ENCODE data around the gene RGS13.

The RGS13 gene, protein sequence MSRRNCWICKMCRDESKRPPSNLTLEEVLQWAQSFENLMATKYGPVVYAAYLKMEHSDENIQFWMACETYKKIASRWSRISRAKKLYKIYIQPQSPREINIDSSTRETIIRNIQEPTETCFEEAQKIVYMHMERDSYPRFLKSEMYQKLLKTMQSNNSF

DNA sequence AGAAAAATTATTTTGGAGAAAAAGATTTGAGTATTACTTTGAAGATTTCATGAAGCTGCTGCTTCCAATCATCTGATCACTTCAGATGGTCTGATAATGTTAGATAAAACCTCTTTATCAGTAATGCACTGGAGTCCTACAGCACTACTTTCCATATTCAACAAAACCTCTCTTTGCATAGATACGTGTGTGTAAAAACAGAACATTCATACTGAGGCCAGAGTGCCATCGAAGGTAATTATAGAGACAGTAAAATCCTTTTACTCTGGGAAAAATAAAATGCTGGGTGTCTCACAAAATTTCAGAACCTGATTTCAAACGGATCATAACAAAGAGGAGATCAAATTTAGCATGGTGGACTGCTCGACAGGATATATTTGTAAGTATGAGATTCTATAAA is at the start of gene RGS13:
Gene RGS13 (plus strand): TSS at position 209 of the 400 bp plus-strand sequence. CDS start 8,188 bp downstream, outside the sequence.
- DNase-seq (ENCODE audit: low read depth): no peak

DNA sequence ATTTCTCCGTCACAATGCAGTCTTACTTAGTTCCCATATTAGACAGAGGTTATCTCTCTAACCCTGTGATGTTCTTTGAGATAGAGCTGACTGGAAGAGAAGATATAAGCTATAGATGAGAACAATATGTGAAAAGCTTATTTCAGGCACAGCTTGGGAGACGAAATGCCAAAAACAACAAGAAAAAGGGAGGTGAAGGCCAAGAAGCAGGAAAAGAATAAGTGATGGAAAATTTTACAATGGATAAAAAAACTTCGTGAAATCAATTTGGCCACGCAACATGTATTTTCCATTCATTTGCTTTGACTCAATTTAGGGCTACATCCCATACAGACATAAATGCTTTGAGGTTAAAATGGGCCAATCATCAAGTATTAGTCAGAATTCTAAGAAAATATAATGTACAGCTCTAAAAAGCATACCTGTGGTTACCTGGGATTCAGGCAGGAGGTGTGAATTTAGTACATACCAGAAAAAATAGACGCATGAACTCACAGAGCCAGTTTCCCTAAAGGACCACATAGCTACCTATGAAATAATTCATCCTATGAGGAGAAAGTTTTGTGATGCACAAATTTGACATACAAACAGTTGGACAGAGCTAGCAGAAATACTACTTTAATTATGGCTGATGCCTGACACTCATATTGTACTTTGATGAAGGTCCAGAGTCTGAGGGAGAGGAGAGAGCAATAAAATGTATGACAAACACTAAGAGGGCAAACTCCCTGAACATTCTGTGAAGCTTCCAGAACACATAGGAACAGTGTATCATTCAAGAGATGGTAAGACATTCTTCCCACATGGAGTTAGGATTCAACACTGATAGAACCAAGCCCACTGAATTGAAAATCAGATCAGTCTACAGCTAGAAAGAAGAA is 48.3 kb upstream of the RGS13 start:
- DNase-seq (ENCODE audit: low read depth): no peak

DNA sequence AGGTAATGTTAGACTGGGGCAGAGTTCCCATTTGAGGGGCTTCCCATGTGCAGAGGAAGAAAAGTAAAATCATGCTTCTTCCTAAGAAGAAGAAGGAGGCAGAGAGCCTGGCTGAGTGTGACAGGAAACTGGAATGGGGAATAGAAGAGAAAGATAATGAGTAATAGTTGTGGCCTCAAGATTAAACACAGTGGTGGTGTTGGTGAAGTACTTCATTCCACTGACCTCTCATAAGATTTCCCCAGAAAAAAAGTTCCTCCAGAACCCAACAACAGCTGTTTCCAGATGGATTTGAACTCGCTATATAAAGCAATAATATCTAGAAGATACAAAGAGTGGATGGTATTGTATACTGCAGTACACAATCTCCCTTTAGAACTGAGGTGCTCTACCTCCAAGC is 47.4 kb upstream of the RGS13 start:
- no peak for DNase-seq (ENCODE audit: low read depth)

DNA sequence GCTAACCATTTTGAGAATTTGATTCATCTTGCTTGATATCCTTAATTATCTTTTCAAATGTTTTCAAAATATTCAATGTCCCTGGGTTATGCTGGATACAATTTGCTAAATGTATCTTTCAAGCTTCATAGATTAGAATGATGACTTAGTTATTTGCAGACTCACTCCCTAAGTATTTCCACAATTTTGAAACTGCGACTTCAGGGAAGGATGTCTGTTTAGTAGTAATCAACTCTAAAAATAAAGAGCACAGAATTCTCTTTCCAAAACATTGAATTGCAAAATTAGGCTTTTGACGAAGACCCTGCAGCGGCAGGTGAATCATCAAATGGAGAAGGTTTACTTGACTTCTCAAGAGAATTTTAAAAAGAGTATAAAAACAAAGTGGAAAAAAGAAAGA is 46.1 kb upstream of the RGS13 start:
- DNase-seq (ENCODE audit: low read depth): no peak

DNA sequence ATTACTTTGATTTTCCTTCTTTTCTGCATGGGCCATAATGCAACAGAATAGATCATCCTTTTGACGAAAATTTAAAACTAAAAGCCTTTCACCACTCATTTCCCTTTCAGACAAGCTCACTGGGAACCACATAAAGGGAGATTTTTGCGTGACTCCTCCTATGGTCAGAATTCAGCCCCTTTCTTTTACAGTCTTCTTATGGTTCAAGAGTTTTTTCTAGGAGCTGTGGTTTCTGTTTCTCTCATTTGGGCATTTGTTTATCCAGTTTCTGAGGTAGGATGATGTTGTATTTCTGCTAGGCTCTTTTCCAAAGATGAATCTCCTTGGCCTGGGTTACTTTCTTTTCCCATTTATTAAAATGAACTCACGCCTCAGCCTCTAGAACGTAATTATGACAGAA is 43.4 kb upstream of the RGS13 start:
- no peak for DNase-seq (ENCODE audit: low read depth)

DNA sequence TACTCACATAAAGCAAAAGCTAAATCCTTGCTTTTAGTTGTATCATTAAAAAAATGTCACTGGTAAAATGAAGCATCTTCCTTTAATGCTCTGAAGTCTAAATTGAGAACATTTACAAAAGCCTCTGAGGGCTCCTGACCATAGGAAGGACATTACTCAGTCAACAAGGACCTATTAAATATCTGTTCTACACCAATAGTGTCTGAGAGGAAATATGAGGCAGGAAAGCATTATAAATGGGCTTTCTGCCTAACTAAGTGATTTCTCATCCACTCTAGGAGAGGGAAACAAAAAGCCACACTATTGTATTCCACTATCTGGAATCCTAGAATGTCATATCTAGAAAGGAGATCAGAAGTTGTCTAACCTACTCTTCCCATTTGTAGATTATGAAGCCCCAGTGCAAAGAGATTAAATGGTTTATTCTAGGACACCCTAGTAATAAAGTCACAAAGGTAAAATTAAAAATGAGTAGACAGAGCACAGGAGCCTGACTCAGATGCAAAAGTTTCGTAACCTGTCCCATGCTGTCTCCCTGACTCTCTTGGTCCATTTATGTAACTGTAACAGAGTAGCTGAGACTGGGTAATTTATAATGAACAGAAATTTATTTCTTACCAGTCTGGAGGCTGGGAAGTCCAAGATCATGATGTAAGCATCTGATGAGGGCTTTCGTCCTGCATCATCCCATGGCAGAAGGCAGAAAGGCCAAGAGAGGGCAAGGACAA is 42.8 kb upstream of the RGS13 start:
- DNase-seq (ENCODE audit: low read depth): no peak

DNA sequence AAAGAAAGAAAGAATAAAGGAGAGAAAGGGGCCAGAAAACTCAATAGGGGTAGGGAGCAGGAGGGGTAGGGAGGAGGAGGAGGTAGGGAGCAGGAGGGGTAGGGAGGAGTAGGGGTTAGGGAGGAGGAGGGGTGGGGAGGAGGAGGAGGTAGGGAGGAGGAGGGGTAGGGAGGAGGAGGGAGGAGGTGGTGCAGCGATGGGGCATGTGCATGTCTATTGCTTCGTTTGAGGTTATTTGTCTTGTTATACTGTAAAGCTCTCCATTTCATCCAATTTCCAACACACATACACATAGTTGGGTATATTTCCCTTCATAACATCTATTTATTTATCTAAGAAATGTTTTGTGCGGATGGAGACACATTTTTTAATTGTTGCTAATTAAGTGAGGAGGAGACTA is 40.6 kb upstream of the RGS13 start:
- no peak for DNase-seq (ENCODE audit: low read depth)

DNA sequence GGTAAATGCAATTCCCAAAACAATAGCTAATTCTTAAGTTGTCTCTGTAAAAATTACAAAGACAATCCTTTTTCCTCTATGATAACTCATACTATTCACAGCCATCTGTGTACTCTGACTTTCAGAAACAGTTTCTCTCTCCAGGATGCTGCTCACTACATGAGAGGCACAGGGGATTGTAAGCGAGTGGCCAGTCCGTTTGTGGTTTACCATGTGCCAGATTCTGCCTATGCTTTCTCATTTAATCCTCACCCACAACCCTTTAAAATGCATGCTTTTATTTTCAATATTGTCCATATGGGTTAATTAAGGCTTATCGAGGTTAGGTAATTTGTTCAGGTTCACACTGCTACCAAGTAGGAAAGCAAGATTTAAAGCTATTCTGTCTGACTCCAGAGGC is 37.4 kb upstream of the RGS13 start:
- no peak for DNase-seq (ENCODE audit: low read depth)

DNA sequence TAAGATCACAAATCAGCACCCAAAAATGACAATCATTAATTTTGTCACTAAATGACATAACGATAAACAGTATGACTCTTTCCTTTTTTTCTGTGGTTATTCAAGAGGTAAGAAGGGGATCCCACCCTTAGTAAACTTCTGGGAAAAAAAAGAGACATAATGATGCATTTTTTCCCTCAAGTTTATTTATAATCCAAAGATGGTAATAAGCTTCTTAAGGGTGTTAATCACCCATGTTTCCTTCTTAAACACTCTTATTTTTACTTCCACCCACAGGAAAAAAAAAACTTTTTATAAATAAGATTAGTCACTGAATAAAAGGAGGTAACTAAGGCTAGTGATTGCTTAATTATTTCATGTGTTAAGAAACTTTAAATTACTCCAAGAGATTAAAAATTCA is 35.7 kb upstream of the RGS13 start:
- no peak for DNase-seq (ENCODE audit: low read depth)

DNA sequence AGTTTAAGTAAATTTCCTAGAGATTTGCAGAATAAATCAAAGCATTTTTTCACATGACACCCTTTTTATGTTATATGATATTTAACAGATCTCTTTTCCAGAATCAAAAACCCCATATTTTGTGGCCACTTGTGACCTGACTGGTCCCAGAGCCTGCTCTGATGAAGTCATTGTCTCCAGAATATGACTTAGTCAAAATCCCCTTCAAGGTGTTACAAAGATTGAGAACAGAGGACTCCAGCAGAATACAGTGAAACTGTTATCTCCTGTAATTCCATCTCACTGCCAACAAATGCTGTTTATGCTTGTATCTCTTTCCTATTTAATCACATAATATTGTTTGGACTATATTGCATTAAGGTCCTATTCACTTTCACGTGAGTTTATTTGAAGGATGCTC is 34.8 kb upstream of the RGS13 start:
- no peak for DNase-seq (ENCODE audit: low read depth)

DNA sequence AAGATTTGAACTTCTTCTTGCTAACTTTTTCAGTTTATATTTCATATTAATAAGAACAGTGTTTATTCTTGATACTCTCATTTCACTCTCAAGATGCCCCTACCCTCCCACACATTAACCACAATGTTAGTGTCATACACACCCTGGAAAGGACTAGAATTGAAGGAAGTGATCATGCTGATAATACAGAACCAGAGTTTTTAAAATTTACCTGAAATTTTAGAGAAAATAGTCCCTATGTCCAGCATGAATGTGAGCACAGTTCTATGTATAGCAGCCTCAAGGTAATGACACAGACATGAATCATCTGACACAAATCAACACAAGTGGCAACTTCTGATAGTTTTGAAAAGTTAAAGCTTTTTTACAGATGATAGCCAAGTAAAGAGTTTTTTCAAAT is 34.4 kb upstream of the RGS13 start:
- DNase-seq (ENCODE audit: low read depth): no peak

DNA sequence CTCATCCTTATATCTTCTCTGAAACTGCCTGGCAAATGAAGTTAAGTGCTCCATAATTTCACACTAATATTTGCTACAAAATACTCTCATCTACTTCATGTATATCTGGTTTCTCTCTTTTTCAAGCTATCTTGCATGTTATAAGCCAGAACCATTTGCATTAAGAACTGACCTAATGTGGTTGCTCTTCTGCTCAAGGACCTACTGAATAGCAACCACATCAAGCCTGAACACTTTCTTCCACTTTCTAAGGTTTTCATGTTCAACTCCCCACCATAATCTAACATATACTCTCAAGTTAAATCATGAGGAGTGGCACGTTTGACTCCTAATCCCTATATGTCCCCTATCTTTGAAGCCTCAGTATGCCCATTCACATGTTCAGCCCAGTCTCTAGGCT is 33.2 kb upstream of the RGS13 start:
- DNase-seq (ENCODE audit: low read depth): no peak

DNA sequence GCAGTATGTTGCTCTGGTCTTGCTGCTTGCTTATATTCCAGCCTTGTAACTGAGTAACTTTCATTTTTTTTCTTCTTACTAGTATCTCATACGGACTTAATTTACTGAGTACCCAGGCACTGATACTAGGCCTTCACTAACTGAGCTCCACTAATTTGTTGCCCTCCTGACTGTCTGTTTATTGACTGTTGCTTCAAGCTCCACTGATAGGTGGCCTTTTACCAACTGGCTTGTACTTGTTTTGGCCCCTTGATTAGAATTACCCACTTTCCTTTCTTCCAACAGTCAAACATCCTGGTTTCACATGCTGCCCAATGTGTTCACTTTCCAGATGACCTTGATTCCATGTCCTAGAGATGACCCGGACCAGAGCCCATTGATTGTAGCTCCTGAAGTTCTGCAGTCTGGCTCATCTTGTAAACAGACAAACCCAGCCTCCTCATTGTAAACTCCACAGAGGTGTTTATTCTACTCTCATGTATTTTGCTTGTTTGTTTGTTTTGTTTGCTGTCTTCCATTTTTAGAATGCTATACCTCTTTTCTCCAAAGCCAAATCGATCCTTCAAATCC is 32.6 kb upstream of the RGS13 start:
- no peak for DNase-seq (ENCODE audit: low read depth)

DNA sequence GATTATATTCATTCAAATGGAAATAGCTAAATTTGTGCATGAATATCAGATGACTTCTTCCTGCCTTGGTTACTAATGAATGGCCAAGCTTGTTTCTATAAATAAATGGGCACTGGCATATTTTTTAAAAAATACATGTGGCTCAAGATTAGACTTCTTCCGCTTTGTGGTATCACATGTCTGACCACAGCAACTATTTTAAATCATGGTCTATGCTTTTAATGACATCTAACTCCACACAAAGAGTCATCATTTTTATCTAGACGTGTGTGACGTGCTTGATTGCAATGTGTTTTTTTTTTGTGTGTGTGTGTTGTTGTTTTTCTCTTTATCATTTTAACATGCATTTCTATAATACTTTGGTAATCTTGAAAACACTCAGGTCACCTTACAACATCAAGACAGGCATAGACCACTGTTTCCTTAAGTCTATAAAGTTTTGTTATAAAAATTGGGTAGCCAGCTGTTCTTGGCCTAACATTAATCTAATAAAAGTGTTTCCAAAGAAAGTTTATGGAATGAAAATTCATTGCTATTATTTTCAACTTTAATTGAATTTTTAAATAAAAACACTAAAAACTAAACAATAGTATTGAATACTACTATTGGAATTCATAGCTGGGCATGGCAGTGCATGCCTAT is 30.8 kb upstream of the RGS13 start:
- DNase-seq (ENCODE audit: low read depth): no peak

DNA sequence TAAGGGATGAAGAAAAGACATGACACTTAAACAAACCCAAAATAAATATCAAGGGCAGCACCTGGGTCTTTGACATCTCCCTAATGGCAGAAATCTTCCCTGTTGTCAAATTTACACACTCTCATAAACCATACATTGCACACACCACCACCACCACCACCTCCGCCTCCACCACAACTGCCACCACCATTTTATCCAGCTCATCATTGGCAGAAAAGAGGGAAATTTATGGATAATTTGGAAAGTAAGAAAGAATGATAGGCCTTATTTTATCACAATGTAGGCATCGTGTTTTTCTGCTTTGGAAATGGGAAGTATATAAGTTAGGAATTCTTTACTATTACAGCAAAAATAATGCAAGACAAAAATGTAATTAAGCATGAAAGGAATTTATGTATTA is 27.3 kb upstream of the RGS13 start:
- DNase-seq (ENCODE audit: low read depth): no peak

DNA sequence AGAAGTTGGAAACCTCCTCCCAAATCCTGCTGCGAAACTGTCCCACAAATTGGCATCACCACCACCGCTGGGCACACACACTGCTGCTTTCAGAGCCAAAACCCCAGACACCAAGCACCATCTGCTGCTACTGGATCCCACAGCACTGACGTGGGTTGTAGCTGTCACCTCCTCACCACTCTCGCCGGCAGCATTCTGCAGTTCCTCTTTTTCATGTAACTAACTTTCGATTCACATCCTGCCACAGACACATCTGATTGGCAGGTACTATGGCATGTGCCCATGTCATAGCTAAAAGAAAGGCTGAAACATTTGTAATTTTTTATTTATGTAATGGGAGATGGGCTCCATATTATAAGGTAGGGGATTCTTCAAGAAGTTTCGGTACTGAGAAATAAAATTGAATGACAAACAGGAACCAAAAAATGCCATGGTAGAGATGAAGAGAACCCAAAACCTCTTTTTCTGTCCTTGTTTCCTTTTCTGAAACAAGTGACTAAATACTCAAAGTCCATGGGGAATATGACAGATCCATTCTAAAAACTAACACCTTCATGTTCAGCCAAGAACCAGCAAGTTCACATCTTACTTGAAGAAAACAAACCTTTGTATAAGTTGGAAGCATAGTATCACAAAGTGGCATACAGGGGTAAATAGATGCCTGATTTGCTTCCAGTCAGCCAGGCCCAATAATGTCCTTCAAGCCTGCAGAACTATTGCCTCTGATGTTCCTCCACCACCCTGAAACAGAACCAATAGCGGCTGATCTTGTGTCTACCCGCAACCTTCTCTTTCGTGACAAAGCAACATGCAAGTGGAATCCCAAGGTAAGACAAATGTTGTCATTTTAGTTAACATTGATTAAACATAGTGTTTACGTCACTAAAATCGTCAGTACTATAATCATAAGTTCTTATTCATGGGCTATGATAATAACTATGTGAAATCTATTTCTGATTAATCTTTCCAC is 26.6 kb upstream of the RGS13 start:
- DNase-seq (ENCODE audit: low read depth): peak; percentile 12

DNA sequence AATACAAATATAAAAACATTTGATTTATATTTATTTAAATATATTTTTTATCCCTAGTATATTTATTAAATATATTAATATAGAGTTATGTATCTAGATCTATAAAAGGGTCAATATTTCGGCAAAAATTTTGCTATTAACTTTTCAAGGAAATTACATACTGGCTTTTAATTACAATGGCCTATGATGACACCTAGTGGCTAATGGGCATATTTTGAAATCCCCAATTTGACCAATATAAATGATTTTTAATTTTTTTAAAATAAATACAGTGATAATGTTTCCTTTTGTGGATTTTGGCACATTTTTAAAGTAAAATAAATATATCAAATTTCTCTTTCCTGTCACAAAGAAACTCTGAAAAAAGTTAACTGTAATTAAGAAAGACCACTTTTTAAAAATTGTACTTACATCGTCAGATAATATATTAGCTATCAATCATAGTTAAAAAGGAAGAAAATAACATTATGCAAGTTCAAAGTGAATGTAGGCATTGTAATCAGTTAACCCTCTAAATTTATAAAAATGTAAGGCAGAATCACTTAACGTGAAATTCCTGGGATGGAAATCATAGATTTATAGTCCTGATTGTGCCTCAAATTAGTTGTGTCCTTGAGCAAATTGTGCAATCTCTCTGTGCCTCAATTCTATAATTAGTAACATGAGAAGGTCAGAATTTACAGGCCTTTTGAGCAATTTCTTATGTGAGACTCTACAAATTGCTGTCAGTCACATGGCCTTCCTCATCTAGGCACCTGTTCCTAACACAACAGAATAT is 25.6 kb upstream of the RGS13 start:
- DNase-seq (ENCODE audit: low read depth): no peak

DNA sequence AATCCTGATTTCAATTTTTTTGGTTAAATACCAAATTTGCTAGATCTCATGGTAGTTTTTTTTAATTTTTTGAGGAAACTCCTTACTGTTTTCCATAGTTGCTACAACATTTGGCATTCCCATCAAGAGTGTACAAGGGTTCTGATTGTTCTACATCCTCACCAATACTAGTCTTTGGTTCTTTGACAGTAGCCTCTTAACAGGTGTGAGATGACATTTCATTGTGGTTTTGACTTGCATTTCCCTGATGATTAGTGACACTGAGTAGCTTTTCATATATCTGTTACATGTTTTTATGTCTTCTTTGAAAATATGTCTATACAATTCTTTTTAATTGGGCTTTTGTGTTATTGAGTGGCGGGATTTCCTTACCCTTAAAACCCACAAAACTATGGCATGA is 20.9 kb upstream of the RGS13 start:
- no peak for DNase-seq (ENCODE audit: low read depth)

DNA sequence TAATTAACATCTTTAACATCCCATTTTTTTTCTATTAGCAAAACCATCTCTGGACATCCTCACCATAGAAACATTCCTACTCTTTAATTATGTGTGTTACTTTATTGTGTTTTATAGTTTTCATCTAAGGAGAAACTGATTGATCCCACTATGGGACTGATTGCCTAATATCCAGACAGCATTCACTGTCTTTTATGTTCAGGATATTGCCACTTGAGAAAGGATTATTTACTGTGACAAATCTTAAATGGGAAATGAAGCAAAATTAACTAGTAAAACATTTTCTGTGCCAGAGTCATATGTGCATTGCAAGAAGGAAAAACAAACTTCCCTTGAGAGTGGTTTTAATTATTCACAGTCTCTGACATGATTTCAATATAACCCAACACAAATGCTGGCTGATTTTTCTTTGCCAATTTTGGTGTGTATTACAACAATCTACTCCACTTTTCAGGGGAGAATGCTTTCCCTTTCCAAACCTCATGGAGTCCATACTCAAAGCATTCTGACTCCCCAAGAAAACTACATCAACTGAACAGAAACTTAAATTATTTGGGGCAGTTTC is 15.8 kb upstream of the RGS13 start:
- DNase-seq (ENCODE audit: low read depth): no peak
